GM12872 (cell line): ENCODE data around the gene IL36RN.

Source experiments
- CTCF ChIP-seq: IDR thresholded peaks from 3 replicates; pipeline ENCODE4 v1.5.1; 2011; ENCODE audit warnings: low read depth, mild to moderate bottlenecking, low read length, moderate library complexity; ENCODE audit not compliant: insufficient read depth

IL36RN gene

GRCh38 chr2:113015042-113015441, 44.0 kb upstream of the IL36RN start:
- TF ChIP-seq CTCF: no peak

GRCh38 chr2:113015655-113016054, 43.3 kb upstream of the IL36RN start:
- no peak for TF ChIP-seq CTCF

GRCh38 chr2:113018509-113018908, 40.5 kb upstream of the IL36RN start:
- TF ChIP-seq CTCF: no peak

GRCh38 chr2:113021312-113021711, 37.7 kb upstream of the IL36RN start:
- no peak for TF ChIP-seq CTCF

- TF ChIP-seq CTCF: no peak
These were observed 34.2 kb upstream of the IL36RN start for GRCh38 chr2:113024764-113025163.

- no peak for TF ChIP-seq CTCF
These were observed 33.3 kb upstream of the IL36RN start for GRCh38 chr2:113025737-113026136.

- no peak for TF ChIP-seq CTCF
These were observed 31.3 kb upstream of the IL36RN start for GRCh38 chr2:113027691-113028090.

- TF ChIP-seq CTCF: no peak
These were observed 30.9 kb upstream of the IL36RN start for GRCh38 chr2:113028112-113028511.
